Activated naive CD8-positive, alpha-beta T cell treated with anti-CD3 and anti-CD28 coated beads, Interleukin-2, amount 10 ng/mL, durations not matched to agents 7 days and 5 days (primary cell): ENCODE measurements around the gene FRYL. TPM values are rescaled to one million over a fixed set of nuclear protein-coding genes. Genes with fewer than 3 reads are reported as not detected.
"Not testable (repeated sequence)": the region's sequence is repeated elsewhere in the genome, so short reads cannot be mapped to it uniquely, and the experiment has no call there.

Experiments used
- ATAC-seq: fragments of 150-1000 bp; cut with Tn5 transposase; one replicate; pipeline ENCODE4 v1.10.0; 2021; ENCODE audit warnings: low read depth, moderate library complexity
- POLR2A ChIA-PET: fragments of 350-600 bp; sonication (Branson Sonifier 250); formaldehyde crosslinking; loops from one replicate; lab custom pipeline; 2021; ENCODE audit warnings: antibody characterized with exemption; lab: Charles Lee
- DNase-seq: peaks from one replicate; pipeline ENCODE4 v3.0.0; 2021
- H3K27ac Mint-ChIP-seq: one replicate; pipeline ENCODE4 v1.8.0; 2022; ENCODE audit warnings: mild to moderate bottlenecking, mixed read lengths
- H3K27me3 Mint-ChIP-seq: one replicate; pipeline ENCODE4 v1.8.0; 2022; ENCODE audit warnings: mild to moderate bottlenecking, moderate library complexity, mixed read lengths
- H3K36me3 Mint-ChIP-seq: one replicate; pipeline ENCODE4 v1.8.0; 2021; ENCODE audit warnings: mild to moderate bottlenecking, mixed read lengths
- H3K4me1 Mint-ChIP-seq: one replicate; pipeline ENCODE4 v1.8.0; 2021; ENCODE audit warnings: mixed read lengths
- H3K4me3 Mint-ChIP-seq: one replicate; pipeline ENCODE4 v1.8.0; 2022; ENCODE audit warnings: mild to moderate bottlenecking, moderate library complexity, mixed read lengths
- H3K9me3 Mint-ChIP-seq: one replicate; pipeline ENCODE4 v1.8.0; 2021; ENCODE audit warnings: mixed read lengths
- total RNA-seq, 2 experiments: library from RNA; stranded (reverse); gene quantifications; one replicate each; pipeline ENCODE4 v1.2.3, GENCODE V29; 2021

Gene FRYL
- total RNA-seq, 2 experiments from 2014 or later = 95.9 to 114 TPM

- DNase-seq (no peak), ATAC-seq (no peak)
- peaks cover 14% of the 10 kb centered on the region for H3K4me1 Mint-ChIP-seq
- H3K36me3 Mint-ChIP-seq = peaks cover 7% of the 10 kb centered on the region
- no peak overlapping the region for H3K4me3 Mint-ChIP-seq
- H3K9me3 Mint-ChIP-seq = no peaks in the 10 kb centered on the region
- no peak overlapping the region for H3K27ac Mint-ChIP-seq
- POLR2A ChIA-PET = no interaction called here
- H3K27me3 Mint-ChIP-seq = no peaks in the 10 kb centered on the region
Observed at GRCh38 chr4:48693856-48694574, 86.1 kb downstream of the FRYL start.

- Mint-ChIP-seq H3K4me3 (no peak overlapping the region), H3K4me1 (peaks cover 10% of the 10 kb centered on the region), H3K9me3 (no peaks in the 10 kb centered on the region), H3K27me3 (no peaks in the 10 kb centered on the region), H3K27ac (no peak overlapping the region), H3K36me3 (peaks cover 4% of the 10 kb centered on the region)
- DNase-seq = no peak
- ATAC-seq = no peak
- POLR2A ChIA-PET = no interaction called here
Observed at GRCh38 chr4:48692897-48693296, 87.2 kb downstream of the FRYL start.

GRCh38 chr4:48692044-48692443 is 88.0 kb downstream of the FRYL start:
- DNase-seq = no peak
- H3K4me1 Mint-ChIP-seq = peaks cover 8% of the 10 kb centered on the region
- POLR2A ChIA-PET = no interaction called here

GRCh38 chr4:48688953-48689352 is 91.1 kb downstream of the FRYL start:
- DNase-seq (no peak), ATAC-seq (no peak)
- no peak overlapping the region for H3K4me3 Mint-ChIP-seq
- no peaks in the 10 kb centered on the region for H3K27me3 Mint-ChIP-seq
- H3K9me3 Mint-ChIP-seq = no peaks in the 10 kb centered on the region
- H3K27ac Mint-ChIP-seq = no peak overlapping the region
- POLR2A ChIA-PET = no interaction called here
- H3K4me1 Mint-ChIP-seq = peaks cover 5% of the 10 kb centered on the region
- no peaks in the 10 kb centered on the region for H3K36me3 Mint-ChIP-seq

More at GRCh38 chr4:48692044-48692443, 88.0 kb downstream of the FRYL start:
- no peak for ATAC-seq
- Mint-ChIP-seq H3K4me3 (no peak overlapping the region), H3K27me3 (no peaks in the 10 kb centered on the region), H3K9me3 (no peaks in the 10 kb centered on the region), H3K27ac (no peak overlapping the region), H3K36me3 (peaks cover 3% of the 10 kb centered on the region)

- POLR2A ChIA-PET = no interaction called here
- Mint-ChIP-seq H3K27ac (no peak overlapping the region), H3K36me3 (no peaks in the 10 kb centered on the region), H3K4me1 (peaks cover 5% of the 10 kb centered on the region), H3K4me3 (no peak overlapping the region), H3K27me3 (no peaks in the 10 kb centered on the region), H3K9me3 (no peaks in the 10 kb centered on the region)
- DNase-seq (no peak), ATAC-seq (no peak)
Observed at GRCh38 chr4:48687313-48688051, 92.6 kb downstream of the FRYL start.

GRCh38 chr4:48686369-48686768 is 93.7 kb downstream of the FRYL start:
- Mint-ChIP-seq H3K36me3 (peaks cover 2% of the 10 kb centered on the region), H3K27me3 (no peaks in the 10 kb centered on the region), H3K27ac (no peak overlapping the region), H3K4me1 (peaks cover 14% of the 10 kb centered on the region), H3K4me3 (no peak overlapping the region), H3K9me3 (no peaks in the 10 kb centered on the region)
- POLR2A ChIA-PET = no interaction called here
- no peak for DNase-seq
- ATAC-seq = no peak

- H3K27ac Mint-ChIP-seq = no peak overlapping the region
- no peak for ATAC-seq
Observed at GRCh38 chr4:48683784-48684666, 96.1 kb downstream of the FRYL start.

GRCh38 chr4:48682870-48683269 is 97.2 kb downstream of the FRYL start:
- H3K36me3 Mint-ChIP-seq, POLR2A ChIA-PET, ATAC-seq, H3K9me3 Mint-ChIP-seq, H3K27ac Mint-ChIP-seq, DNase-seq, H3K27me3 Mint-ChIP-seq, H3K4me3 Mint-ChIP-seq: not testable (repeated sequence)
- H3K4me1 Mint-ChIP-seq = peaks cover 14% of the 10 kb centered on the region

More at GRCh38 chr4:48683784-48684666, 96.1 kb downstream of the FRYL start:
- Mint-ChIP-seq H3K4me1 (peaks cover 14% of the 10 kb centered on the region), H3K27me3 (no peaks in the 10 kb centered on the region), H3K9me3 (no peaks in the 10 kb centered on the region), H3K36me3 (peaks cover 2% of the 10 kb centered on the region), H3K4me3 (no peak overlapping the region)
- POLR2A ChIA-PET = no interaction called here
- DNase-seq = no peak

- no peak for ATAC-seq
- Mint-ChIP-seq H3K27ac (no peak overlapping the region), H3K4me1 (peaks cover 14% of the 10 kb centered on the region), H3K4me3 (no peak overlapping the region), H3K36me3 (peaks cover 2% of the 10 kb centered on the region), H3K9me3 (no peaks in the 10 kb centered on the region), H3K27me3 (no peaks in the 10 kb centered on the region)
- POLR2A ChIA-PET = no interaction called here
- no peak for DNase-seq
Observed at GRCh38 chr4:48681856-48682255, 98.2 kb downstream of the FRYL start.

GRCh38 chr4:48680848-48681568 is 99.1 kb downstream of the FRYL start:
- POLR2A ChIA-PET = no interaction called here
- H3K4me1 Mint-ChIP-seq = peaks cover 16% of the 10 kb centered on the region
- H3K36me3 Mint-ChIP-seq = peaks cover 5% of the 10 kb centered on the region
- DNase-seq (no peak), ATAC-seq (no peak)
- H3K9me3 Mint-ChIP-seq = peaks cover 2% of the 10 kb centered on the region
- H3K27ac Mint-ChIP-seq = no peak overlapping the region
- H3K27me3 Mint-ChIP-seq = no peaks in the 10 kb centered on the region
- no peak overlapping the region for H3K4me3 Mint-ChIP-seq

GRCh38 chr4:48673537-48673936 is 106.5 kb downstream of the FRYL start:
- H3K4me3 Mint-ChIP-seq = no peak overlapping the region
- no peak for ATAC-seq
- DNase-seq = no peak
- peaks cover 21% of the 10 kb centered on the region for H3K36me3 Mint-ChIP-seq
- peaks cover 8% of the 10 kb centered on the region for H3K9me3 Mint-ChIP-seq
- POLR2A ChIA-PET = no interaction called here
- H3K27ac Mint-ChIP-seq = no peak overlapping the region
- peaks cover 7% of the 10 kb centered on the region for H3K4me1 Mint-ChIP-seq
- H3K27me3 Mint-ChIP-seq = no peaks in the 10 kb centered on the region

- Mint-ChIP-seq H3K4me1 (peaks cover 11% of the 10 kb centered on the region), H3K36me3 (peaks cover 17% of the 10 kb centered on the region), H3K27ac (no peak overlapping the region), H3K27me3 (no peaks in the 10 kb centered on the region), H3K9me3 (peaks cover 4% of the 10 kb centered on the region), H3K4me3 (no peak overlapping the region)
- POLR2A ChIA-PET = no interaction called here
- ATAC-seq (no peak), DNase-seq (no peak)
Observed at GRCh38 chr4:48670587-48670986, 109.5 kb downstream of the FRYL start.

- Mint-ChIP-seq H3K27me3 (no peaks in the 10 kb centered on the region), H3K9me3 (peaks cover 5% of the 10 kb centered on the region), H3K27ac (no peak overlapping the region), H3K4me1 (peaks cover 15% of the 10 kb centered on the region), H3K36me3 (peaks cover 14% of the 10 kb centered on the region), H3K4me3 (no peak overlapping the region)
- ATAC-seq = no peak
- no peak for DNase-seq
- POLR2A ChIA-PET = no interaction called here
Observed at GRCh38 chr4:48669086-48669485, 111.0 kb downstream of the FRYL start.
